Activated CD4-positive, CD25-positive, alpha-beta regulatory T cell treated with anti-CD3 and anti-CD28 coated beads, Interleukin-2, amount 50 U/mL, for 24 hours (primary cell): ENCODE results near the gene ITIH1.
A peak's percentile ranks its signal among the peaks of the same experiment; 100 is the strongest.
"Not testable (repeated sequence)": the region's sequence is repeated elsewhere in the genome, so short reads cannot be mapped to it uniquely, and the experiment has no call there.

Source experiments
- ATAC-seq, 2 donors: fragments of 150-1000 bp; cut with Tn5 transposase; one replicate each; pipeline ENCODE4 v1.10.0; 2021; ENCODE audit warnings: mild to moderate bottlenecking in 1 of 2, moderate library complexity in 1 of 2

ITIH1 gene

GRCh38 chr3:52774901-52775864, 2.2 kb upstream of the ITIH1 start:
- ATAC-seq = no peak

GRCh38 chr3:52775877-52776276, 1.5 kb upstream of the ITIH1 start:
- ATAC-seq = no peak

GRCh38 chr3:52776486-52776885, 913 bp upstream of the ITIH1 start:
- ATAC-seq = not testable (repeated sequence)

GRCh38 chr3:52777959-52778805, 783 bp downstream of the ITIH1 start:
- no peak for ATAC-seq

GRCh38 chr3:52779011-52779836, 1.8 kb downstream of the ITIH1 start:
- ATAC-seq = peak; percentile 63 to 75

- no peak for ATAC-seq
Observed at GRCh38 chr3:52779837-52780585, 2.6 kb downstream of the ITIH1 start.

GRCh38 chr3:52781741-52782140, 4.3 kb downstream of the ITIH1 start:
- no peak for ATAC-seq

- ATAC-seq = no peak
Observed at GRCh38 chr3:52782412-52783210, 5.2 kb downstream of the ITIH1 start.

GRCh38 chr3:52783211-52783555, 5.8 kb downstream of the ITIH1 start:
- ATAC-seq = no peak

- no peak for ATAC-seq
Observed at GRCh38 chr3:52784021-52784621, 6.7 kb downstream of the ITIH1 start.

- ATAC-seq = no peak
Observed at GRCh38 chr3:52784931-52785590, 7.7 kb downstream of the ITIH1 start.

GRCh38 chr3:52786330-52787215, 9.2 kb downstream of the ITIH1 start:
- no peak for ATAC-seq

GRCh38 chr3:52787246-52787645, 9.8 kb downstream of the ITIH1 start:
- no peak for ATAC-seq

GRCh38 chr3:52787672-52788625, 10.6 kb downstream of the ITIH1 start:
- ATAC-seq = no peak

- ATAC-seq = no peak
Observed at GRCh38 chr3:52788890-52789745, 11.7 kb downstream of the ITIH1 start.

- no peak for ATAC-seq
Observed at GRCh38 chr3:52789746-52790040, 12.3 kb downstream of the ITIH1 start.

- ATAC-seq = no peak
Observed at GRCh38 chr3:52790337-52790736, 12.9 kb downstream of the ITIH1 start.
